ENCODE data around the gene MAP3K2. TPM values are rescaled to one million over a fixed set of nuclear protein-coding genes. Genes with fewer than 3 reads are reported as not detected.

MAP3K2 gene
- total and polyA plus RNA-seq, 10 of the 15 experiments (the other 5 are each of a cell fraction or from before 2014, with no cell fraction given): 2.7 to 39.6 (median 16.1) TPM

DNA sequence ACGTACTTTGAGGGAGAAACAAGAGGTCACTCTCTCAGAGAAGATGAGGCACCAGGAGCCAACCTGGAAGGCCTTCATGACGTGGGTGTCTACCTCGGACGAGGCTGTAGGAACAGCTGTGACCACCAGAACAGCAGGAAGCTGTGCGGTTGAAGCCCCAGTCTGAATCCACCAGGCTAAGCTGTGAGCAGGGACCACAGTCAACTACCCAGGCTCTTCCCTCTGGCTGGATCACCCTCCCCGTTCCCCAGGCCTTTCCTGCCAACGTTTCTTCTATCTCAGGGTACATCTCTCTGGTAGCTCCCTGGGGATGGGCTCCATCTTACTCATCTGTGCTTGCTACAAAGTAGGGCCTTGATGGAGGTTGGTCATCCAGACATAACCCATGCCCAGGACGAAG, 130.9 kb downstream of the MAP3K2 start:
- TF ChIP-seq HDAC2 (IDR thresholded peaks at IDR 0.05): no peak
- 0 out of 2 replicates have a peak, but pooled peaks have one; percentile 23 for TF ChIP-seq POLR2A (IDR thresholded peaks at IDR 0.05; ENCODE audit: low read depth, low read length)
- no peak for TF ChIP-seq ASH2L (IDR thresholded peaks at IDR 0.05; ENCODE audit: borderline replicate concordance, low read depth)
- ATAC-seq (no peak), FAIRE-seq (no peak), DNase-seq (ENCODE audit: low read depth, low spot score) (no peak)
- in situ Hi-C loops (cut with MboI): no loop called here
- Histone ChIP-seq H2AFZ (ENCODE audit: control insufficient read depth, low read depth, low read length) (no peak overlapping the region), H3K9me3 (replicated peaks; ENCODE audit: control insufficient read depth, insufficient read depth, low read length) (no peaks in the 10 kb centered on the region), H3K9ac (ENCODE audit: control insufficient read depth, insufficient read depth, low read length) (no peak overlapping the region), H3K4me3 (no peak overlapping the region), H3K27me3 (replicated peaks in 1 of 2; ENCODE audit: control insufficient read depth in 2 of 2, insufficient read depth in 2 of 2, low read length in 1 of 2) (no peaks in the 10 kb centered on the region), H3K36me3 (ENCODE audit: control insufficient read depth in 2 of 2, insufficient read depth in 2 of 2, low read length in 1 of 2) (peaks cover 17 to 31% of the 10 kb centered on the region in 2 experiments), H3K79me2 (ENCODE audit: control insufficient read depth, insufficient read depth, low read length) (no peaks in the 10 kb centered on the region), H4K20me1 (ENCODE audit: control insufficient read depth, insufficient read depth) (no peaks in the 10 kb centered on the region), H3K4me1 (ENCODE audit: control insufficient read depth, insufficient read depth, low read length) (no peaks in the 10 kb centered on the region), H3K27ac (ENCODE audit: control insufficient read depth, insufficient read depth) (no peak overlapping the region), H3K4me2 (ENCODE audit: control insufficient read depth, insufficient read depth) (no peak overlapping the region)
- ChIA-PET RAD21 (ENCODE audit: unreplicated experiment) (no interaction called here), SMC1A (ENCODE audit: uncharacterized antibody, unreplicated experiment) (interaction anchor here (0.6 kb wide), 1 partner anchor 199 kb away, joined by 3 read pairs; no protein-coding TSS in a partner anchor), POLR2A (no interaction called here), CTCF (no interaction called here)
- no TSS peak for BruUV-seq (replicated peaks)
- intact Hi-C loops (cut with micrococcal nuclease; ENCODE audit: unreplicated experiment): no loop called here
- 79% methylated on average over 8 of the region's 8 CpGs for WGBS (ENCODE audit: insufficient coverage, insufficient replicate concordance, low lambda C conversion rate, missing lambda C conversion rate)

DNA sequence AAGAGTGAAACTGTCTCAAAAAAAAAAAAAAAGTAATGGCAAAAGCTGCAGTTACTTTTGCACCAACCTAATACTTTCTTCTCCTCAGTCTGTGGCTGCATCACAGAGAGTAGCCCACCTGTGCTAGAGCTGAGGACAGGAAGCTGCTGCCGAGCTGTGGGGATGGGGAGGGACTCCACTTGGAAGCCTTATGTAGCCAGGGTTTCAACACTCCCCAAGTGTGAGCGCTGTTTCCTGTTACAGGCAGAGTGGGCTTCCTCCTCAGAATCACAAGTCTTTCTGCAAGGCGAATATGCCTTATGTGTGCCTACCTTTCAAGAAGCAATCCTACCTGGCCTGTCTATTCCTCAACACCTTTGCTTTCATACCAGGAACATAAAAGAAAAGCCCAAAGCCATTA, 131.4 kb downstream of the MAP3K2 start:
- Histone ChIP-seq H3K36me3 (ENCODE audit: control insufficient read depth in 2 of 2, insufficient read depth in 2 of 2, low read length in 1 of 2) (peaks cover 17 to 30% of the 10 kb centered on the region in 2 experiments), H3K4me1 (ENCODE audit: control insufficient read depth, insufficient read depth, low read length) (no peaks in the 10 kb centered on the region), H3K4me2 (ENCODE audit: control insufficient read depth, insufficient read depth) (no peak overlapping the region), H3K27ac (ENCODE audit: control insufficient read depth, insufficient read depth) (no peak overlapping the region), H3K27me3 (replicated peaks in 1 of 2; ENCODE audit: control insufficient read depth in 2 of 2, insufficient read depth in 2 of 2, low read length in 1 of 2) (no peaks in the 10 kb centered on the region), H3K79me2 (ENCODE audit: control insufficient read depth, insufficient read depth, low read length) (no peaks in the 10 kb centered on the region), H3K9ac (ENCODE audit: control insufficient read depth, insufficient read depth, low read length) (no peak overlapping the region), H4K20me1 (ENCODE audit: control insufficient read depth, insufficient read depth) (no peaks in the 10 kb centered on the region), H2AFZ (ENCODE audit: control insufficient read depth, low read depth, low read length) (no peak overlapping the region), H3K9me3 (replicated peaks; ENCODE audit: control insufficient read depth, insufficient read depth, low read length) (no peaks in the 10 kb centered on the region), H3K4me3 (no peak overlapping the region)
- DNase-seq (ENCODE audit: low read depth, low spot score) (no peak), FAIRE-seq (no peak), ATAC-seq (no peak)
- in situ Hi-C loops (cut with MboI) (no loop called here), intact Hi-C loops (cut with micrococcal nuclease; ENCODE audit: unreplicated experiment) (no loop called here)
- ChIA-PET RAD21 (ENCODE audit: unreplicated experiment) (no interaction called here), CTCF (no interaction called here), SMC1A (ENCODE audit: uncharacterized antibody, unreplicated experiment) (interaction anchor here (0.6 to 1.0 kb wide), 2 partner anchors 59 to 199 kb away, joined by 3 read pairs; no protein-coding TSS in a partner anchor), POLR2A (no interaction called here)
- no TSS peak for BruUV-seq (replicated peaks)
- 98% methylated on average over 3 of the region's 3 CpGs for WGBS (ENCODE audit: insufficient coverage, insufficient replicate concordance, low lambda C conversion rate, missing lambda C conversion rate)
- TF ChIP-seq TCF7 (IDR thresholded peaks at IDR 0.05; ENCODE audit: borderline replicate concordance) (no peak), ATF3 (IDR thresholded peaks at IDR 0.05; ENCODE audit: borderline replicate concordance, extremely low read depth, low read depth, low read length) (no peak), DPF2 (IDR thresholded peaks at IDR 0.05) (no peak), NR2C1 (IDR thresholded peaks at IDR 0.05) (no peak), MXI1 (IDR thresholded peaks at IDR 0.05; ENCODE audit: low read depth, low read length) (no peak), NFIC (IDR thresholded peaks at IDR 0.05; ENCODE audit: low read depth, low read length) (no peak), BCL11A (IDR thresholded peaks at IDR 0.05; ENCODE audit: low read depth, low read length) (no peak), ASH2L (IDR thresholded peaks at IDR 0.05; ENCODE audit: borderline replicate concordance, low read depth) (no peak), EED (IDR thresholded peaks at IDR 0.05; ENCODE audit: low read depth) (no peak), ESRRA (IDR thresholded peaks at IDR 0.05; ENCODE audit: low read length) (no peak), IRF4 (IDR thresholded peaks at IDR 0.05; ENCODE audit: low read depth, low read length) (no peak), TCF3 (IDR thresholded peaks at IDR 0.05; ENCODE audit: borderline replicate concordance, insufficient read depth, low read depth, low read length) (no peak), TCF12 (IDR thresholded peaks at IDR 0.05; ENCODE audit: low read depth, low read length) (no peak), POLR2A (IDR thresholded peaks at IDR 0.05; ENCODE audit: low read depth, low read length) (no peak), YY1 (IDR thresholded peaks at IDR 0.05; ENCODE audit: low read depth, low read length) (no peak), SMC3 (IDR thresholded peaks at IDR 0.05; ENCODE audit: borderline replicate concordance, low read length) (no peak), CREM (IDR thresholded peaks at IDR 0.05; ENCODE audit: low read depth) (no peak)
- TF ChIP-seq, protein P1, sequence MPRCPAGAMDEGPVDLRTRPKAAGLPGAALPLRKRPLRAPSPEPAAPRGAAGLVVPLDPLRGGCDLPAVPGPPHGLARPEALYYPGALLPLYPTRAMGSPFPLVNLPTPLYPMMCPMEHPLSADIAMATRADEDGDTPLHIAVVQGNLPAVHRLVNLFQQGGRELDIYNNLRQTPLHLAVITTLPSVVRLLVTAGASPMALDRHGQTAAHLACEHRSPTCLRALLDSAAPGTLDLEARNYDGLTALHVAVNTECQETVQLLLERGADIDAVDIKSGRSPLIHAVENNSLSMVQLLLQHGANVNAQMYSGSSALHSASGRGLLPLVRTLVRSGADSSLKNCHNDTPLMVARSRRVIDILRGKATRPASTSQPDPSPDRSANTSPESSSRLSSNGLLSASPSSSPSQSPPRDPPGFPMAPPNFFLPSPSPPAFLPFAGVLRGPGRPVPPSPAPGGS (IDR thresholded peaks at IDR 0.05; ENCODE audit: borderline replicate concordance, insufficient read depth, low read depth, low read length, poor library complexity, severe bottlenecking): no peak
